ENCODE results near the gene DUOX1.
"Not testable (repeated sequence)": the region's sequence is repeated elsewhere in the genome, so short reads cannot be mapped to it uniquely, and the experiment has no call there.

DUOX1 gene

GRCh38 chr15:45121706-45122417, 7.9 kb upstream of the DUOX1 start:
- peak; percentile 17 for DNase-seq

- DNase-seq: no peak
Measured at GRCh38 chr15:45122719-45123118, 7.1 kb upstream of the DUOX1 start.

GRCh38 chr15:45123397-45123796, 6.4 kb upstream of the DUOX1 start:
- DNase-seq: no peak

GRCh38 chr15:45126535-45127158, 3.1 kb upstream of the DUOX1 start:
- DNase-seq: no peak

- no peak for DNase-seq
Measured at GRCh38 chr15:45128971-45129639, 689 bp upstream of the DUOX1 start.

- DNase-seq: no peak
Measured at GRCh38 chr15:45130291-45131000, 652 bp downstream of the DUOX1 start.

GRCh38 chr15:45131510-45131909, 1.7 kb downstream of the DUOX1 start:
- DNase-seq: no peak

- DNase-seq: no peak
Measured at GRCh38 chr15:45132844-45133560, 3.2 kb downstream of the DUOX1 start.

- no peak for DNase-seq
Measured at GRCh38 chr15:45133561-45133920, 3.7 kb downstream of the DUOX1 start.

GRCh38 chr15:45134046-45134445, 4.3 kb downstream of the DUOX1 start:
- DNase-seq: no peak

- no peak for DNase-seq
Measured at GRCh38 chr15:45134682-45135604, 5.1 kb downstream of the DUOX1 start.

GRCh38 chr15:45135705-45136377, 6.0 kb downstream of the DUOX1 start:
- DNase-seq: not testable (repeated sequence)

- DNase-seq: no peak
Measured at GRCh38 chr15:45136378-45136764, 6.6 kb downstream of the DUOX1 start.

- DNase-seq: no peak
Measured at GRCh38 chr15:45137703-45138102, 7.9 kb downstream of the DUOX1 start.

- DNase-seq: no peak
Measured at GRCh38 chr15:45138814-45139765, 9.3 kb downstream of the DUOX1 start.

- no peak for DNase-seq
Measured at GRCh38 chr15:45139770-45140169, 10.0 kb downstream of the DUOX1 start.

GRCh38 chr15:45140557-45141250, 10.9 kb downstream of the DUOX1 start:
- no peak for DNase-seq

- no peak for DNase-seq
Measured at GRCh38 chr15:45141386-45141785, 11.6 kb downstream of the DUOX1 start.

GRCh38 chr15:45143056-45143455, 13.3 kb downstream of the DUOX1 start:
- no peak for DNase-seq
